Measurements from ENCODE around the gene SENP3.
A peak's percentile ranks its signal among the peaks of the same experiment; 100 is the strongest.

The SENP3 gene

DNA sequence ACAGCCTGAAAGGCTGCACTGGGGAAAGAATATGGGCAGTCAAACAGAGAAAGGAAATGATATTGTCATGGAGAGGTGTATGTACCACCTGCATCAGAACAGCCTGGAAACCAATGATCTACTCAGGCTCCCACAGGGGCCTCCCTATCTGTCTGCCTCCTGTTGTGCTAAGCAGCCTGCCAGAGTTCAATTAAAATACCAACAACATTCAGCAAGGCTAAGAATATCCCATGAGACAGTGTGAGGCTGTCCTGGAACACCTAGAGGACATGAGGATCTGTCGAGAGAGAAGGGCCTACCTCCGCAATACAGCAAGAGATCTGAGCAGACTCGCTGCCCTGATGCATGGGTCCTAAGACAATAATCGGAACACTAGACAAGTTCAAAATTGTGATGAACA is 44.6 kb downstream of the SENP3 start:
- no peak for DNase-seq

GRCh38 chr17:7610641-7611040 is 48.9 kb downstream of the SENP3 start:
- DNase-seq, result no peak

DNA sequence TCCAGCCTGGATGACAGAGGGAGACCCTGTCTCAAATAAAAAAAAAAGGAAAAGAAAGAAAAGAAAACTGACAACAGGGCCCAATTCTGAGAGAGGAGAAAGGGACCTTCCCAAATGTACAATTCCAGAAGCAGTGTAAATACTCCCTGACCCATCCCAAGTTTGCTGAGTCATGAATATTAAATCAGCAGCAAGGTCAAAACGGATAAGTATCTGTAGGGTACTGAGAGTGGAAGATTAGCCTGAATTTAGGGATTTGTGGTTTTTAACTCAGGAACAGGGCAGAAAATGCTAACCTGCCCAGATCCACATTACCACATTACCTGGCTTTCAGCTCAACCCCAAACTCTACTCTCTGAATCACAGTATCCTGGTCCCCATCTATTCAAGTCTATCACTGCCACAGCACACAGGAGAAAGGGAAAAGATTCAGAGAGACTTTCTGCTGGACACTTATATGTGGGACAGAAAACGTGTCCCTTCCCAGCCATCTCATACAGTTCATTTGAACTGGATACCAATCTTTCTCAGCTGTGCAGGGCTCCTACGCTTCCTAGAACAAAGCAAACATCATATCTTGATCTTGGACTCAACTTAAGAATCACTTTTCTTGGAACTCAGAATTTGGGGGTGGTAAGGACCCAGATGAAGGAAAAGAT is 50.0 kb downstream of the SENP3 start:
- DNase-seq, result no peak

DNA sequence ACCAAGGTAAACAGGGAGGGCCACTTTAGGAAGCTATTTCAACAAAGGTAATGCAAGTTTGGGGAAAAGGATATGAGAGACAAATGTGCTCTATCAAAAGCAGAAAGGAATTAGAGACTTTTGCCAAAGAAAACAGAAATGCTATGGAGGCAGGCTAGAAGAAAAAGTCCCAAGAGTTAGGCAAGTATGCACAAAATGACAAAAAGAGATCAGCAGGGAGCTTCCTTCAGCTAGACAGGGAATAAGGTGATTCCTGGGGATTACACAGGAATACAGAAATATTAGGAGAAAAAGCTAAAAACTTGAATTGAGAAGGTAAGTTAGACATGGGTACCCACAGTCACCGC is 50.5 kb downstream of the SENP3 start:
- DNase-seq, result no peak

DNA sequence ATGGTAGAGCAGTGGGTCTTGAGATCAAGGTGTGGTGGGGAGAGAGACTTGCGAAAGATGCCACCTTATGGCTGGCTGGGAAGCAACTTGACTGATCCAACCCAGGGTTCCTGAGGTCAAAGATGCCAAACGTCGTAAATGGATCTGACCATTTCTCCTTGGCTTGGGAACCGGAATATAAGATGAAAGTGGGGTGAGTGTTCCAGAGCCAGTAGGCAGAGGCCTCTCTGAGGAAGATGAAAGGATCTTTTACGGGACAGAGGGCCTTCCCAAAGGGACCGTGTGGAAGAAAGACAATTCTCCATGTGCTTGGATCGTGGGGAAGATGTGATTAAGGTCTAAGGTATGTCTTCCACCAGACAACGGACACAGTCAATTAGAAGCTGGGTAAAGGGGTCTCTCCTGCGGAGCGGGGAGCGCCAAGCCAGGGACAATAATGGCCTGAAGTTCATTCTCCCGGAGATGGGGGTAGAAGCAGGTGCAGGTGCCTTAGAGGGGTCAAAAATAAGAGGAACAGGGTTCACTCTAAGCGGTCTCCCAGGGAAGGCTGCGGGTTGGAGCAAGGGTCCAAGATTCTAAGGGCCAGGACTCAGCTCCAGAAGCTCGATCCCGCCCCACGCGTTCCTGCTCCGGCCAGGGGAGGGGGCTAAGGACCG is 52.2 kb downstream of the SENP3 start:
- DNase-seq, result peak; percentile 59

DNA sequence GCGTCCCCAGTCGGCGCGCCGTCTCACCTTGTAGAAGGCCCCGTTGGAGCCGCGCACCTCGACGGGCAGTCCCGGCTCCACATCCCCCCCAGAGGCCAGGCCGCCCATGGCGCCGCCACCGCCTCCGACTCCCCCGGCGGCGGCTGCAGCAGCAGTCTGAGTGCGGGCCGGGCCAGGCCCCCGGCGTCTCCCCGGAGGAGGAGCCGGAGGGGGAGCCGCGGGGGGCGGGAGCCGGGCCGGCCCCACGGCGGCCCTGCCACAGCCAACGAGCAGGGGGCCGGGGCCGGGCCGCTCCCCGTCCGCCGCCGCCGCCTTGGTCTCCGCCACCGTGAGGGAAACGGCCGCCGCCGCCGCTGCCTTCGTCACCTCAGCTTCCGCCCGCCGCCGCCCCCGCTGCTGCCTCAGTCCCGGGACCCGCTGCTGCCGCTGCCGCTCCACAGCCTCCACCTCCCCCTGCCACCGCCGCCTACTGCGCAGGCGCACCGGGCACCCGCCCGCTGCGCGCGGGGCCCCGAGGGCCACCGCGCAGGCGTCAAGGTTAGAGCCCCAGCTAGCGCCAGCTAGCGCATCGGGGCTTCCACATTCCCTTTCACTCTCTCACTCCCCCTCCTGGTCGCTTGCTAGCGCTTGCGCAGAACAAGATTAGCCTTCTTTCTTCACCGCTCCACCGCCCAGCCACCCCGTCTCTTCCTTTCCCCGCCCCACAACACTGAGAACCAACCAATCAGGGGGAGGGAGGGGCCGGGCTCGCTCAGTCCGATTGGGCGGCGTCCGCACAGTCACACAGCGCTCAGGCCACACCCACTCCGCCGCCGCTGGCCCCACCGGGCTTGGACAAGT is 52.9 kb downstream of the SENP3 start, which contains the start of gene FXR2:
FXR2 (minus strand) TSS at position 473 of the 840 bp plus-strand sequence; CDS start at position 108, 365 bp downstream.
- peak; percentile 100 for DNase-seq

DNA sequence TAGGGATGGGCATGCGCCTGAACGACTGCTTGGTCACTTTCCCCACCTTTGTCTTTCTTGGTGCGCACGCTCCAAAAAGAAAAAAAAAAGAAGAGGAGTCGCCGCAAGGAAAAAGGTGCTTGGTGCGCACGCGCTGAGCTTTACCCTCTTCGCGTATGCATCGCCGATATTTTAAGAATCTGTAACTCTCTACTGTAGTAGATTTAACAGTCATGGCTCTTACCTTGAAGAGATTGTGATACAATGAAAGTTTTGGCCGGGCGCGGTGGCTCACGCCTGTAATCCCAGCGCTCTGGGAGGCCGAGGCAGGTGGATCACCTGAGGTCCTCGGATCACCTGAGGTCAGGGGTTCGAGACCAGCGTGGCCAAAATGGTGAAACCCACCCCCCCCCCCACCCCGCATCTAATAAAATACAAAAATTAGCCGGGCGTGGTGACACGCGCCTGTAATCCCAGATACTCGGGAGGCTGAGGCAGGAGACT is 53.6 kb downstream of the SENP3 start:
- DNase-seq, result no peak

DNA sequence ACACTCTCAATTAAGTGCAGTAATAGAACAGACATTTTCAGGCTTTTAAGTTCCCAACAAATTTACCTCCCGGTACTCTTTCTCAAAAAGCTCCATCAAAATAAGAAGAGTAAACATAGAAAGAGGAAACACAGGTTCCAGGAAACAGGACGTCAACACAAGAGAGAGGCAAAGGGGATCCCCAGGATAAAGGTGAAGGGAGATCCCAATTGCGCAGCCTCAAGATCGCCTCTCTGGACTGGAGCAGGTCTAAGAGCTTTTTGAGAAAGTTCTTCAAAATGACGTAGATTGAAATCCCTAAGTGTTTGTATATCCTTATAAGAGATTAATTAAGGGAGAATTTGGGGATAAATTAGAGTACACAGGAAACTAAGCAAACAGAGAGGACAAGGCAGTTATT is 56.9 kb downstream of the SENP3 start:
- no peak for DNase-seq

DNA sequence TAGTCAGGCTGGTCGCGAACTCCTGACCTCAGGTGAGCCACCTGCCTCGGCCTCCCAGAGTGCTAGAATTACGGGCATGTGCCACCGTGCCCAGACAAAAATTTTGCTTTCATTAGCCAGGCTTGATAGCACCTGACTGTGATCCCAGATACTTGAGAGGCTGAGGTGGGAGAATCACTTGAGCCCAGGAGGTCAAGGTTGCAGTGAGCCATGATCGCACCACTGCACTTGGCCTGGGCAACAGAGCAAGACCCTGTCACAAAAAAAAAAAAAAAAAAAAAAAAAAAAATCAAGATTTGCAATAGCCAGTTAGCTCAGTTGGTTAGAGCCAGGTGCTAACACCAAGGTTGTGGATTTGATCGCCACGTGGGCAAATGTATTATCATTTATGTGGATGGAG is 59.1 kb downstream of the SENP3 start:
- DNase-seq, result no peak
